HG02759 (cell line): ENCODE measurements around the gene PAGE2B.
"Not testable (repeated sequence)": the region's sequence is repeated elsewhere in the genome, so short reads cannot be mapped to it uniquely, and the experiment has no call there.

Experiments
- ATAC-seq: cut with Tn5 transposase; IDR thresholded peaks from one replicate; pipeline ENCODE4 v1.9.1; 2021; ENCODE audit warnings: mild to moderate bottlenecking, moderate library complexity; ENCODE audit not compliant: unreplicated experiment

Gene PAGE2B

GRCh38 chrX:55107911-55108310, 33.1 kb downstream of the PAGE2B start:
- no peak for ATAC-seq

DNA sequence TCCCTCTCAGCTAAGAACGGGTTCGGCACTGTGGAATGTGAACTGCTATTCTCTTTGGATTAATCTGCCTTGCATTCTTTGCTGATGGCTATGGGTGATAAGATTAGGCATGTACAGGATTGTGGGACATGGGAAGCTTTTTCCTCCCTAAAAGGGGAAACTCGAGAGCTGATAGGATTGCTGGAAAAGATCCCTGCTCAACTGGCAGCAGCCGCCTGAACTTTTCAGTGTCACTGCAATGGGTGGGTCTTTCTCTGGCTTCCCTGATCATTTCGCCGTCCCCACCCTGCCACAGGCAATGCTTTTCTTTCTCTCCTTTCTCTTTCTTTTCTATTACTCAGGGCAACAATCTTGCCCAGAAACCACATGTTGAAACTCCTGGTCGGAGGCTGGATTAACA, 34.5 kb downstream of the PAGE2B start:
- ATAC-seq, result no peak

- no peak for ATAC-seq
Measured at GRCh38 chrX:55111578-55112254, 36.9 kb downstream of the PAGE2B start.

DNA sequence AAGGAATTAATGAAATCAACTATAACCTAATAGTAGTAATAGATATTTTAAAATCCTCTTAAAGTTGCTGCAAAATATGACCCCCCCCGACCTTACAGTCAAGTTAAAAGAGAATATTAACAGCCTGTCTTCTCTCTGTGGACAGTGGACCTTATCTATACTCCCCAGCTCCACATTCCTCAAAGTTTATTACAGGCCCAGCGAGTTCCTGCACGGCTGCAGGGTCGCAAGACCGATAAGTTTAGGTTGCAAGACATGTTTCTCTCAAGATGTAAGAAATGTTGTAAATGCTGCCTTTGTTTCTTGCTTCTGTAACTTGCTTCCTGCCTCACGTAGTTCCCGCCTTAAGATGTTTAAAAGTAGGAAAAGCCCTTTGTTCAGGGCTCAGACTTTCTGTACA, 41.8 kb downstream of the PAGE2B start:
- ATAC-seq, result not testable (repeated sequence)

DNA sequence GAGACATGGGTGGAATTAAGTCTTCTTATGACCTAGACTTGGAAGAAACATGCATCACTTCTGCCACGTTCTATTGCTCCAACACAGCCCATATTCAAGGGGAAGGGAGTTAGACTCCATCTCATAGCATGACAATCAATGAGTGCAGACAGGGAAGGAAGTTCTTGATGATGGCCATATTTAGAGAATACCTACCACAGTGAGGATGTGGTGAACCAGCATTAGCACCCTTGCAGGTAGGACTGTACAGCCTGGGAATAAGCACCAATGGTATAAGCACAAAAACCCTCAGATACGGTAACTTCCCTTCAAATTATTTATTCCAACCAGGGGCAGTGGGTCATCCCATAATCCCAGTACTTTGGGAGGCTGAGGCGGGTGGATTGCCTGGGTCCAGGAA, 43.7 kb downstream of the PAGE2B start:
- ATAC-seq, result no peak

DNA sequence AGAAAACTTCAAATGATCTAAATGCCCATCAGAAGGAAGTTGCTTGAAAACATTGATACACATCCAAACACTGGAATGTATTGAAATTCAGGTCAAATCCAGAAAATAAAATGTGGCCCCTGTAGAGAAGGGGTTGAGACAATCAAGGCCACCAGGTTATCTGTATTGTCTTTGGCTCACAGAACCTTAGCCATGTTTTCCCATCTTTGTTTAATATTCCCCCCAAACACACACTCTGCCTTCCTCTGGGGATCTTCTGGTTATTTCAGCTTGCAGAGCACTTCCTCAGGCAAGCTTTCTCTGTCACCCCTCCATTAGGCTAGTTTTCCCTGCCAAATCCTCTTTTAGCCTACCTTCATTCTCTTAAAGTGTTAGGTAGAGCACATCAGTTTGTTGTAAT, 44.4 kb downstream of the PAGE2B start:
- ATAC-seq, result no peak

DNA sequence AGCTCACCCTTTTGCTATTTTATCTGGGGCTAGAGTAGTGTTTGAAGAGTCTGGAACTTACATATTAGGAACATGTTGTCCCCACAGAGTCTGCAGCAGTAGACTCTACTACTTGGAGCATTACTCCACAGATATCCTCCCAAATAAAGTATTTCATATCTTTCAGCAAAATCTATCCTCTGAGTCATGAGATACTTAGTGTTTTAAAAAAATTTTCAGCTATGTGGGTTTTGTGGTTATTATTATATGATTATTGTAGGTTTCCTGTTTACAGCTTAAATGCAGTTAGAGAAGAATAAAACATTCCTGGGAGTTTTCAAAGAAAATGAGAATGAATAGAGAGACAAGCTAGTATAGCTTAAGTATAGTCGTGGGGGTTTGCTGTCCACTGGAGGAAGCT, 44.9 kb downstream of the PAGE2B start:
- no peak for ATAC-seq

- no peak for ATAC-seq
Measured at GRCh38 chrX:55120761-55121358, 46.0 kb downstream of the PAGE2B start.

DNA sequence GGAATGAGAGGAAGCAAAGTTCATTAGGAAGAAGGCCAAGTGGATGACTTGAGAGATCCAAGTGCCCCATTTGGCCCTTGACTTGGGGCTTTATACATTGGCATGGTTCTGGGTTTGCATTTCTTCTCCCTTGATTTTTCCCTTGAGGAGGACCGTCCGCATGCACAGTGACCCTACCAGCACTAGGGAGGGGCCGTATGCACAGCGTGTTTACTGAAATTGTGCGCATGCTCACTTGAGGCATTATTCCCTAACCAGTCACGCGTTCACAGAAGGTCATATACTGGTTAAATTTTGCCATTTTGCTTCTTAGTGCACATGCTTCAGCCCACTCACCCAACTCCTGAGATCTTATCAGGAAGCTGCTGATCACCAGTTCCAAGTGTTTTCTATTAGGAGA, 49.1 kb downstream of the PAGE2B start:
- no peak for ATAC-seq

GRCh38 chrX:55127692-55128091, 52.9 kb downstream of the PAGE2B start:
- no peak for ATAC-seq
